HCT116 (cell line): ENCODE results near the gene BABAM2. TPM values are rescaled to one million over a fixed set of nuclear protein-coding genes. Genes with fewer than 3 reads are reported as not detected.

Source experiments
- ATAC-seq: fragments of 200-7000 bp; cut with Tn5 transposase; 2 replicates; pipeline ENCODE4 v1.9.1; 2020; ENCODE audit warnings: mild to moderate bottlenecking, moderate library complexity
- BruUV-seq: library from RNA; stranded (reverse); fragments of 400-500 nt; replicated peaks from 2 replicates; lab custom pipeline; 2021; lab: Mats Ljungman, UMichigan
- CTCF ChIA-PET: fragments of 300-600 bp; sonication (Branson Sonifier 250); formaldehyde crosslinking; loops from one replicate; lab custom pipeline; 2021; ENCODE audit warnings: antibody characterized with exemption; lab: Charles Lee
- POLR2A ChIA-PET: fragments of 300-600, 350-600 bp; sonication (Branson Sonifier 250); formaldehyde crosslinking; loops from one replicate; lab custom pipeline; 2021; ENCODE audit warnings: antibody characterized with exemption; lab: Charles Lee
- RAD21 ChIA-PET, 2 experiments: fragments of 300-600 bp; sonication (Branson Sonifier 250); formaldehyde crosslinking; loops; one replicate each; lab custom pipeline; 2023; ENCODE audit warnings: low total read pairs in 2 of 2; ENCODE audit not compliant: uncharacterized antibody in 2 of 2, unreplicated experiment in 2 of 2, low non-redundant PET in 1 of 2; lab: Charles Lee
- DNase-seq: peaks from one replicate; pipeline ENCODE4 v3.0.0-alpha.2; 2010; ENCODE audit warnings: low read depth, low spot score
- H2AFZ ChIP-seq: fragments of 200-600 bp; shearing (Covaris generic), sonication (generic); 2 replicates; pipeline ENCODE4 v1.6.1; 2017; ENCODE audit warnings: low read depth, mixed run types, mixed read lengths, antibody characterized with exemption, low read length; ENCODE audit not compliant: poor library complexity, severe bottlenecking
- H3K27ac ChIP-seq: 2 replicates; pipeline ENCODE4 v1.5.1; 2012; ENCODE audit warnings: low read depth, low read length
- H3K27me3 ChIP-seq: fragments of 200-600 bp; sonication (generic); 2 replicates; pipeline ENCODE4 v1.6.1; 2016; ENCODE audit warnings: mixed run types, low read length, mixed read lengths; ENCODE audit not compliant: insufficient read depth
- H3K36me3 ChIP-seq, 2 experiments: fragments of 200-500 bp in 1 of 2; fragments of 200-600 bp in 1 of 2; sonication (Bioruptor generic) in 1 of 2; sonication (generic) in 1 of 2; 2 replicates each; pipeline versions ENCODE4 v1.5.1 to v1.6.1; 2014 to 2016; ENCODE audit warnings: low read length in 2 of 2, inconsistent platforms in 1 of 2, mixed read lengths in 1 of 2, mixed run types in 1 of 2; ENCODE audit not compliant: insufficient read depth in 2 of 2, control insufficient read depth in 1 of 2
- H3K4me1 ChIP-seq, 2 experiments: fragments of 200-600 bp in 1 of 2; sonication (generic) in 1 of 2; 2 replicates each; pipeline versions ENCODE4 v1.5.1 to v1.6.1; 2012 to 2017; ENCODE audit warnings: low read length in 2 of 2, inconsistent platforms in 1 of 2, mild to moderate bottlenecking in 1 of 2, mixed read lengths in 1 of 2, mixed run types in 1 of 2, moderate library complexity in 1 of 2; ENCODE audit not compliant: insufficient read depth in 2 of 2, control insufficient read depth in 1 of 2
- H3K4me2 ChIP-seq: fragments of 200-600 bp; sonication (generic); 2 replicates; pipeline ENCODE4 v1.6.1; 2017; ENCODE audit warnings: mixed run types, low read length, mixed read lengths
- H3K4me3 ChIP-seq, 2 experiments: fragments of 200-600 bp in 1 of 2; sonication (generic) in 1 of 2; replicated peaks in 1 of 2; 2 replicates each; pipeline ENCODE4 v1.5.1; 2011 to 2016; ENCODE audit warnings: low read length in 2 of 2, control low read depth in 1 of 2, low read depth in 1 of 2, mild to moderate bottlenecking in 1 of 2, mixed read lengths in 1 of 2, mixed run types in 1 of 2
- H3K79me2 ChIP-seq: fragments of 200-600 bp; sonication (generic); 2 replicates; pipeline ENCODE4 v1.6.1; 2017; ENCODE audit warnings: mild to moderate bottlenecking, mixed run types, low read length, moderate library complexity, mixed read lengths; ENCODE audit not compliant: insufficient read depth
- H3K9ac ChIP-seq: fragments of 200-600 bp; sonication (generic); 2 replicates; pipeline ENCODE4 v1.6.1; 2016; ENCODE audit warnings: low read length, mixed read lengths
- H3K9me2 ChIP-seq: fragments of 200-600 bp; sonication (generic), shearing (Covaris generic); 2 replicates; pipeline ENCODE4 v1.6.1; 2017; ENCODE audit warnings: mixed run types, mild to moderate bottlenecking, moderate library complexity; ENCODE audit not compliant: insufficient read depth
- H3K9me3 ChIP-seq, 2 experiments: fragments of 200-500 bp in 1 of 2; fragments of 200-600 bp in 1 of 2; sonication (Bioruptor generic) in 1 of 2; sonication (generic) in 1 of 2; 2 replicates each; pipeline ENCODE4 v1.6.1; 2014 to 2017; ENCODE audit warnings: low read length in 2 of 2, mixed read lengths in 2 of 2, inconsistent platforms in 1 of 2, low read depth in 1 of 2, mild to moderate bottlenecking in 1 of 2, mixed run types in 1 of 2, moderate library complexity in 1 of 2; ENCODE audit not compliant: control insufficient read depth in 1 of 2, insufficient read depth in 1 of 2
- H4K20me1 ChIP-seq: fragments of 200-600 bp; sonication (generic), shearing (Covaris generic); 2 replicates; pipeline ENCODE4 v1.6.1; 2017; ENCODE audit warnings: mixed run types, mild to moderate bottlenecking, moderate library complexity; ENCODE audit not compliant: insufficient read depth
- EZH2phosphoT487 ChIP-seq: fragments of 200-600 bp; IDR thresholded peaks from 2 replicates; pipeline ENCODE4 v1.6.1; 2018; ENCODE audit warnings: antibody characterized with exemption, borderline replicate concordance
- FOSL1 ChIP-seq: IDR thresholded peaks from 2 replicates; pipeline ENCODE4 v1.6.1; 2012; ENCODE audit warnings: low read depth
- JUND ChIP-seq: IDR thresholded peaks from 2 replicates; pipeline ENCODE4 v1.6.1; 2012
- RAD21 ChIP-seq: IDR thresholded peaks from 2 replicates; pipeline ENCODE4 v1.6.1; 2012; ENCODE audit warnings: low read depth, mild to moderate bottlenecking
- REST ChIP-seq: IDR thresholded peaks from 2 replicates; pipeline ENCODE4 v1.6.1; 2012; ENCODE audit warnings: low read depth
- SIN3A ChIP-seq: IDR thresholded peaks from 2 replicates; pipeline ENCODE4 v1.6.1; 2012; ENCODE audit warnings: low read depth
- intact Hi-C: fragments of 100-400 bp; cut with micrococcal nuclease; formaldehyde crosslinking; loops from 2 replicates; pipeline ENCODE4 v1.10.0; 2022
- total RNA-seq: library from RNA; stranded (reverse); gene quantifications from one replicate; pipeline ENCODE4 v1.2.1, GENCODE V29; 2021; ENCODE audit not compliant: unreplicated experiment
- TF ChIP-seq, protein P1 (sequence below): IDR thresholded peaks from 2 replicates; pipeline ENCODE4 v1.6.1; 2012
- TF ChIP-seq, protein P2 (sequence below): IDR thresholded peaks from 2 replicates; pipeline ENCODE4 v1.6.1; 2012

Gene BABAM2
- total RNA-seq, 1 experiment from 2014 or later, result 23.8 TPM

DNA sequence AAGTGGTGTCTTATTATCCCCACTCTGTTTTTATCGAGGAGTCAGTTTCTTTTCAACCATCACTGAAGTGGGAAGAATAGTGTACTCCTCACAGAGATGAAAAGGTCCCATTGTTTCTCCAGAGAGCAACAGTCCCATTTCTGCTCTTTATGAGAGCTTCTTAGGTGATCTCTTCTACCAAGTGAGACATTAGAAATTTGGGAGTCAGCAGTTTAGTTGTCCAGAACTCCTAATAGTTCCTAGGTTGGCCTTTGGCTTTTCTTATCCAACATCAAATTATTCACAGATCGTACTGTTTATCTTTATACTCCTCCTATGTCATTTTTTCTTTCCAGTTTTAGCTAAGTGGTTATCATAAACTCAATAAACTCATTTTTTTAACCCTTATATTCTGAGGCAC lies 213.1 kb downstream of the BABAM2 start:
- Histone ChIP-seq H3K4me1 (no peaks in the 10 kb centered on the region), H3K9ac (no peak overlapping the region), H3K9me3 (no peaks in the 10 kb centered on the region), H3K27ac (no peak overlapping the region), H3K79me2 (no peaks in the 10 kb centered on the region), H3K27me3 (no peaks in the 10 kb centered on the region), H2AFZ (no peak overlapping the region), H4K20me1 (no peaks in the 10 kb centered on the region), H3K36me3 (no peaks in the 10 kb centered on the region), H3K4me2 (no peak overlapping the region), H3K9me2 (no peaks in the 10 kb centered on the region), H3K4me3 (no peak overlapping the region)
- TF ChIP-seq JUND (no peak), RAD21 (no peak), REST (no peak), EZH2phosphoT487 (no peak), FOSL1 (no peak), SIN3A (no peak)
- TF ChIP-seq, protein P1, sequence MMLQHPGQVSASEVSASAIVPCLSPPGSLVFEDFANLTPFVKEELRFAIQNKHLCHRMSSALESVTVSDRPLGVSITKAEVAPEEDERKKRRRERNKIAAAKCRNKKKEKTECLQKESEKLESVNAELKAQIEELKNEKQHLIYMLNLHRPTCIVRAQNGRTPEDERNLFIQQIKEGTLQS, result no peak
- TF ChIP-seq, protein P2, sequence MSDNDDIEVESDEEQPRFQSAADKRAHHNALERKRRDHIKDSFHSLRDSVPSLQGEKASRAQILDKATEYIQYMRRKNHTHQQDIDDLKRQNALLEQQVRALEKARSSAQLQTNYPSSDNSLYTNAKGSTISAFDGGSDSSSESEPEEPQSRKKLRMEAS, result no peak
- intact Hi-C loops, result no loop called here
- RAD21 ChIA-PET, result no interaction called here
- no TSS peak for BruUV-seq
- ATAC-seq (no peak), DNase-seq (no peak)
- POLR2A ChIA-PET, result no interaction called here
- CTCF ChIA-PET, result no interaction called here
